GM23248 (cell line): ENCODE data around the gene SYK. TPM values are rescaled to one million over a fixed set of nuclear protein-coding genes. Genes with fewer than 3 reads are reported as not detected.

ENCODE experiments used
- DNase-seq: peaks from one replicate; pipeline ENCODE4 v3.0.0-alpha.2; 2015
- H2AFZ ChIP-seq: fragments of 200-600 bp; sonication (generic); 2 replicates; pipeline ENCODE4 v1.6.1; 2016; ENCODE audit warnings: antibody characterized with exemption
- H3F3A ChIP-seq: fragments of 200-600 bp; sonication (generic); 2 replicates; pipeline ENCODE4 v1.6.1; 2016; ENCODE audit warnings: mild to moderate bottlenecking, antibody characterized with exemption, mixed run types; ENCODE audit not compliant: insufficient read depth
- H3K27ac ChIP-seq: fragments of 200-600 bp; sonication (generic); 2 replicates; pipeline ENCODE4 v1.5.1; 2016; ENCODE audit warnings: mild to moderate bottlenecking
- H3K27me3 ChIP-seq: fragments of 200-600 bp; sonication (generic); replicated peaks from 2 replicates; pipeline ENCODE4 v1.6.1; 2016; ENCODE audit warnings: mild to moderate bottlenecking; ENCODE audit not compliant: insufficient read depth
- H3K36me3 ChIP-seq: fragments of 200-600 bp; sonication (generic); 2 replicates; pipeline ENCODE4 v1.6.1; 2016; ENCODE audit warnings: low read depth, mild to moderate bottlenecking
- H3K4me1 ChIP-seq: fragments of 200-600 bp; sonication (generic); 2 replicates; pipeline ENCODE4 v1.6.1; 2016; ENCODE audit warnings: mild to moderate bottlenecking; ENCODE audit not compliant: insufficient read depth
- H3K4me2 ChIP-seq: fragments of 200-600 bp; sonication (generic); one replicate; pipeline ENCODE4 v1.6.1; 2016; ENCODE audit warnings: mild to moderate bottlenecking; ENCODE audit not compliant: unreplicated experiment
- H3K4me3 ChIP-seq: fragments of 200-600 bp; sonication (generic); 2 replicates; pipeline ENCODE4 v1.5.1; 2016; ENCODE audit warnings: mild to moderate bottlenecking
- H3K79me2 ChIP-seq: fragments of 200-600 bp; sonication (generic); 2 replicates; pipeline ENCODE4 v1.6.1; 2016; ENCODE audit warnings: mild to moderate bottlenecking; ENCODE audit not compliant: insufficient read depth
- H3K9ac ChIP-seq: fragments of 200-600 bp; sonication (generic); 2 replicates; pipeline ENCODE4 v1.6.1; 2016; ENCODE audit warnings: mild to moderate bottlenecking
- H3K9me2 ChIP-seq: fragments of 200-600 bp; sonication (generic); 2 replicates; pipeline ENCODE4 v1.6.1; 2016; ENCODE audit warnings: mixed run types, mild to moderate bottlenecking, moderate library complexity; ENCODE audit not compliant: insufficient read depth
- H3K9me3 ChIP-seq: fragments of 200-600 bp; sonication (generic); one replicate; pipeline ENCODE4 v1.6.1; 2017; ENCODE audit warnings: low read depth
- H4K20me1 ChIP-seq: fragments of 200-600 bp; sonication (generic); 2 replicates; pipeline ENCODE4 v1.6.0; 2016; ENCODE audit not compliant: insufficient read depth
- EZH2 ChIP-seq: fragments of 200-600 bp; sonication (generic); IDR thresholded peaks from 2 replicates; pipeline ENCODE4 v1.6.1; 2018; ENCODE audit warnings: antibody characterized with exemption, mild to moderate bottlenecking; ENCODE audit not compliant: insufficient read depth, poor library complexity, severe bottlenecking
- EZH2phosphoT487 ChIP-seq: fragments of 200-600 bp; sonication (generic); IDR thresholded peaks from 2 replicates; pipeline ENCODE4 v1.6.1; 2018; ENCODE audit warnings: antibody characterized with exemption, moderate library complexity, mild to moderate bottlenecking, low read depth; ENCODE audit not compliant: insufficient read depth
- WGBS, 2 experiments: methylation state at CpG; one replicate each; pipeline ENCODE4 v1.1.6; 2015 to 2017; ENCODE audit warnings: low lambda C conversion rate in 2 of 2, low coverage in 1 of 2; ENCODE audit errors: missing lambda C conversion rate in 2 of 2; 5-methylcytosine and 5-hydroxymethylcytosine counted together
- in situ Hi-C: fragments of 300-500 bp; cut with MboI; formaldehyde crosslinking; loops from 2 replicates; pipeline ENCODE4 v1.15.0; 2020
- polyA plus RNA-seq: library from polyadenylated mRNA; unstranded; fragments of >200 nt; fragmentation: Nextera tagmentation; extraction: Ambion mirVana; gene quantifications from 2 replicates; pipeline ENCODE4 v1.2.1, GENCODE V29; 2016
- total RNA-seq: library from RNA; depleted of rRNA; stranded (reverse); fragments of >200 nt; shearing (Covaris generic); gene quantifications from 2 replicates; pipeline ENCODE4 v1.2.3, GENCODE V29; 2014

SYK gene
- total and polyA plus RNA-seq, 2 experiments from 2014 or later, result not detected

DNA sequence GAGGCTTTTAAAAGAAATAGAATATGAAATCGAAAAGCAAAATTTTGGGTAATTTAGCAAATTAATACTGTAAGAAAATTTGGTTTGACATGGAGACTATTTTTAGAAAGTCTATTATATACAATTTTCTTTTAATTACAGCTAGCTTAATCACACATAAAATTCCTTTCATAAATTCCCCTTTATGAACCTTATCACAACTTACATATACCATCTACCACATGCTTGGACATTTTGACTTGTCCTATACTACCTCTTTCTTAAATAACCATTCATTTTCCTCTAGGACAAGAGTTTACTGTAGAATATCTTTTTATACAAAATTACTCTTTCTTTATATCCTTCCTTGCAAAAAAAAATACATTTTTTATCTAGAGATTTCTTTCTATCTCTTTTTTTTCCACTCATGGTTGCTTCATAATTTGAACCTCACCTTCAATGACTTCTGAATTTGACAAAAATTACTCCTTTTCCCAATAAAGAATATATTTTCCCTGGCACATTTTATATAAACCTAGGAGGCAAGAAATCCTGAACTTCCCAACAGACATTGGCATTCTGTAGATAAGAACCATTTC, 34.0 kb upstream of the SYK start:
- H3K4me1 ChIP-seq, result no peaks in the 10 kb centered on the region
- no peaks in the 10 kb centered on the region for H3K36me3 ChIP-seq
- no peak overlapping the region for H2AFZ ChIP-seq
- TF ChIP-seq EZH2phosphoT487 (no peak), EZH2 (no peak)
- H3K79me2 ChIP-seq, result no peaks in the 10 kb centered on the region
- peaks cover 4% of the 10 kb centered on the region for H3K9me3 ChIP-seq
- in situ Hi-C loops, result no loop called here
- WGBS, 2 experiments, result 10 to 11% methylated on average over 1 of the region's 1 CpG
- H3K4me2 ChIP-seq, result no peak overlapping the region
- H3K4me3 ChIP-seq, result no peak overlapping the region
- no peaks in the 10 kb centered on the region for H3K9me2 ChIP-seq
- DNase-seq, result no peak
- no peaks in the 10 kb centered on the region for H3F3A ChIP-seq
- H3K9ac ChIP-seq, result no peak overlapping the region
- no peaks in the 10 kb centered on the region for H4K20me1 ChIP-seq
- H3K27me3 ChIP-seq, result no peaks in the 10 kb centered on the region
- no peak overlapping the region for H3K27ac ChIP-seq

DNA sequence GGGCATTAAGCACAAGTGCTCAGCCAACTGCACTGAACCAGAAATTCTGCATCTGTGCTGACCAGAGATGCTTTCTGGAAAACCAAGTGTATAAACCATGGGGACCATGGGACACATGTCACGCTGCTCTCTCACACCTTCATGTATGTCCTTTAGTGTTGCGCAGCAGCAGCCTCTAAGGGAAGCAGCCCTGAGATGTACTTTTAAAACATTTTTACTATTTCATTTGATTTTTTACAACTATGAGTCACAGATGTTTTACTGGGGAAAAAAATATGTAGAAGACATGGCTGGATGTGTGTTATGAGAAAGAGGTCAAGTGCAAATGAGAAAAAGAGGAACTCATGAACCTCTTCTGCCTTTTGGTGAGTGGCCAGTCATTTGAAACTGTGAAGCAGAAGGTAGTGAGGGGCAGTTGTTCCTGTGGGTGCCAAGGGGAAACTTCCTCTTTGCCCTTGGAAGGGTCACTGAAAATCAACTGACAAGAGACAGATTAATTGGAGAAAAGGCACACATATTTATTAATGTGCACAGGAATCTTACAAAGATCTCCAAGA, 31.4 kb upstream of the SYK start:
- no peak overlapping the region for H3K4me3 ChIP-seq
- in situ Hi-C loops, result no loop called here
- no peaks in the 10 kb centered on the region for H3K27me3 ChIP-seq
- no peaks in the 10 kb centered on the region for H4K20me1 ChIP-seq
- 51 to 60% methylated on average over 2 of the region's 2 CpGs for WGBS, 2 experiments
- no peak overlapping the region for H2AFZ ChIP-seq
- no peak for DNase-seq
- H3K79me2 ChIP-seq, result no peaks in the 10 kb centered on the region
- no peaks in the 10 kb centered on the region for H3K36me3 ChIP-seq
- no peak overlapping the region for H3K9ac ChIP-seq
- no peaks in the 10 kb centered on the region for H3F3A ChIP-seq
- TF ChIP-seq EZH2 (no peak), EZH2phosphoT487 (no peak)
- H3K9me3 ChIP-seq, result peaks cover 4% of the 10 kb centered on the region
- no peak overlapping the region for H3K27ac ChIP-seq
- no peaks in the 10 kb centered on the region for H3K4me1 ChIP-seq
- H3K9me2 ChIP-seq, result no peaks in the 10 kb centered on the region
- no peak overlapping the region for H3K4me2 ChIP-seq

DNA sequence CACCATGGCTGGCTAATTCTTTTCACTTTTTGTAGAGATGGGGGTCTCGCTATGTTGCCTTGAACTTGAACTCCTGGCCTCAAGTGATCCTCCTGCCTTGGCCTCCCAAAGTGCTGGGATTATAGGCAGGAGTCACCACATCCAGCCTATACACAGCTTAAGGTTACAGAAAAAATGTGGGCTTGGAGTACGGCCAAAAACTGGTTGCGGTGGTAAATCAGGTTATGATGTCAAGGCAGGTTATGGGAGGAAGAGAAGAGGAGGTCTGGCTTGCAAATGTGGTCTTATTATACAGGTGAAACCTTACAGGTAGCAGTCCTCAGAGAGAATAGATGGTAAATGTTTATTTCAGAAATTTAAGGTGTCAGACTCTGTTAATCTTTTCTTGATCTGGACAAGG, 30.7 kb upstream of the SYK start:
- in situ Hi-C loops, result no loop called here
- TF ChIP-seq EZH2phosphoT487 (no peak), EZH2 (no peak)

DNA sequence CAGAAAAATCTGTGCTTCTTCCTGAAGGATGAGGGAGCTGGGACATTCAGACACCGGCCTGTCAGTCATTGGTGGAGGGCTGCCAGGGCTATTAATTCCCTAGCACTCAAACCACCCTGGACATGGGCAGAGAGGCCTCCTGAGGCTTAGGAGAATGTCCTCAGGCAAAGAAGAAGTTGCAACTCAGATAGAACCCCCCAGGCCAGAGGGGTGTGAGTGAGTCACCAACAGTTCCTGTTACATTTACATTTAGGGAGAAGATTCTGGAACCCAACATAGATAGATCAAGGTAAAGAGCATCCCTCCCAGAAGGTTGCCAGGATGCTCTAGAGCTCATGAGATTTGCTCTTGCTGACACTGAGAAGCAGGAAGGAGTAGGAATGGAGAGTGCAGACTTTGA, 29.2 kb upstream of the SYK start:
- H3K9ac ChIP-seq, result no peak overlapping the region
- WGBS, 2 experiments, result 30 to 50% methylated on average over 1 of the region's 1 CpG
- H4K20me1 ChIP-seq, result no peaks in the 10 kb centered on the region
- no peaks in the 10 kb centered on the region for H3K9me2 ChIP-seq
- TF ChIP-seq EZH2, result no peak
- TF ChIP-seq EZH2phosphoT487, result no peak
- no peak overlapping the region for H3K4me3 ChIP-seq
- no peaks in the 10 kb centered on the region for H3K27me3 ChIP-seq
- H3F3A ChIP-seq, result no peaks in the 10 kb centered on the region
- H3K27ac ChIP-seq, result no peak overlapping the region
- no peaks in the 10 kb centered on the region for H3K4me1 ChIP-seq
- in situ Hi-C loops, result no loop called here
- H3K4me2 ChIP-seq, result no peak overlapping the region
- DNase-seq, result no peak
- no peaks in the 10 kb centered on the region for H3K79me2 ChIP-seq
- peaks cover under 1% of the 10 kb centered on the region for H3K9me3 ChIP-seq
- no peaks in the 10 kb centered on the region for H3K36me3 ChIP-seq
- no peak overlapping the region for H2AFZ ChIP-seq

More for the DNA sequence above, 30.7 kb upstream of the SYK start:
- no peak for DNase-seq
- Histone ChIP-seq H4K20me1 (no peaks in the 10 kb centered on the region), H3K9ac (no peak overlapping the region), H3F3A (no peaks in the 10 kb centered on the region), H3K27me3 (no peaks in the 10 kb centered on the region), H3K4me3 (no peak overlapping the region), H3K79me2 (no peaks in the 10 kb centered on the region), H3K9me2 (no peaks in the 10 kb centered on the region), H3K36me3 (no peaks in the 10 kb centered on the region), H3K4me1 (no peaks in the 10 kb centered on the region), H2AFZ (no peak overlapping the region), H3K9me3 (peaks cover 4% of the 10 kb centered on the region), H3K27ac (no peak overlapping the region), H3K4me2 (no peak overlapping the region)
- 3 to 5% methylated on average over 3 of the region's 3 CpGs for WGBS, 2 experiments
